Small intestine (tissue), 7 donors: ENCODE measurements around the gene NDUFS2. TPM values are rescaled to one million over a fixed set of nuclear protein-coding genes. Genes with fewer than 3 reads are reported as not detected.

Source experiments
- DNase-seq, 2 donors: peaks; one replicate each; pipeline versions ENCODE4 v3.0.0 to v3.0.0-alpha.2; 2013
- FAIRE-seq: peaks from 2 replicates; lab custom pipeline; 2012; peaks lifted over from hg19 to GRCh38; lab: Jason Lieb, UNC
- H3K27ac ChIP-seq, 3 donors: one replicate each; pipeline ENCODE4 v1.5.1; 2013; ENCODE audit warnings: low read length in 2 of 3, mild to moderate bottlenecking in 2 of 3, control low read depth in 1 of 3, inconsistent platforms in 1 of 3, low read depth in 1 of 3, moderate library complexity in 1 of 3
- H3K27me3 ChIP-seq, 3 donors: one replicate each; pipeline ENCODE4 v1.6.1; 2013; ENCODE audit warnings: low read length in 3 of 3, inconsistent platforms in 1 of 3; ENCODE audit not compliant: control insufficient read depth in 3 of 3, insufficient read depth in 3 of 3
- H3K36me3 ChIP-seq, 3 donors: one replicate each; pipeline ENCODE4 v1.6.1; 2013; ENCODE audit warnings: low read length in 3 of 3, inconsistent platforms in 1 of 3, low read depth in 1 of 3, mild to moderate bottlenecking in 1 of 3, moderate library complexity in 1 of 3; ENCODE audit not compliant: control insufficient read depth in 3 of 3, insufficient read depth in 2 of 3
- H3K4me1 ChIP-seq, 3 donors: one replicate each; pipeline ENCODE4 v1.6.1; 2013; ENCODE audit warnings: low read length in 2 of 3, inconsistent platforms in 1 of 3, low read depth in 1 of 3, mild to moderate bottlenecking in 1 of 3, moderate library complexity in 1 of 3; ENCODE audit not compliant: control insufficient read depth in 3 of 3, insufficient read depth in 2 of 3
- H3K4me3 ChIP-seq, 3 donors: one replicate each; pipeline ENCODE4 v1.5.1; 2013; ENCODE audit warnings: low read length in 3 of 3, control low read depth in 1 of 3, inconsistent platforms in 1 of 3, low read depth in 1 of 3, mild to moderate bottlenecking in 1 of 3, moderate library complexity in 1 of 3
- H3K9me3 ChIP-seq, 2 donors: one replicate each; pipeline ENCODE4 v1.6.1; 2013; ENCODE audit warnings: low read depth in 1 of 2, low read length in 1 of 2; ENCODE audit not compliant: control insufficient read depth in 2 of 2, insufficient read depth in 1 of 2
- WGBS, 3 donors: extraction: QIAGEN DNeasy Blood & Tissue Kit; methylation state at CpG; one replicate each; pipeline ENCODE4 v1.1.7; 2013; 5-methylcytosine and 5-hydroxymethylcytosine counted together
- polyA plus RNA-seq, 4 donors: library from polyadenylated mRNA; stranded (reverse) in 3 of 4; unstranded in 1 of 4; fragments of 200-250 nt in 3 of 4; fragments of 120-200 nt in 1 of 4; gene quantifications; one replicate each; pipeline versions ENCODE4 v1.2.1 to v1.2.3, GENCODE V29; 2013
- donor health status: healthy with polysubstance abuse.
- donor health status: control.
- donor health status: control.
- donor health status: Bipolar disorder and iron deficiency.
- donor health status: healthy.

Gene NDUFS2
- polyA plus RNA-seq, 4 donors = 113 to 170 (median 121) TPM

GRCh38 chr1:161259345-161259702 is 57.2 kb downstream of the NDUFS2 start:
- Histone ChIP-seq H3K4me3 (no peak overlapping the region), H3K27ac (no peak overlapping the region), H3K9me3 (peaks cover 0 to 14% of the 10 kb centered on the region in 2 donors), H3K36me3 (no peaks in the 10 kb centered on the region), H3K4me1 (peaks cover 0 to 19% (median 4%) of the 10 kb centered on the region in 3 donors), H3K27me3 (peaks cover 0 to 13% (median 9%) of the 10 kb centered on the region in 3 donors)
- DNase-seq = no peak
- WGBS, 3 donors = 46 to 57% (median 53%) methylated on average over 6 of the region's 6 CpGs
- FAIRE-seq = no peak

- Histone ChIP-seq H3K27me3 (peaks cover 0 to 13% (median 9%) of the 10 kb centered on the region in 3 donors), H3K27ac (no peak overlapping the region), H3K9me3 (peaks cover 0 to 14% of the 10 kb centered on the region in 2 donors), H3K4me1 (peaks cover 0 to 19% (median 4%) of the 10 kb centered on the region in 3 donors), H3K4me3 (no peak overlapping the region), H3K36me3 (no peaks in the 10 kb centered on the region)
- 64 to 79% (median 70%) methylated on average over 1 of the region's 1 CpG for WGBS, 3 donors
- no peak for DNase-seq
- no peak for FAIRE-seq
These were observed 57.6 kb downstream of the NDUFS2 start for GRCh38 chr1:161259765-161260164.

- FAIRE-seq (no peak), DNase-seq (peak; percentile 62 to 79)
- H3K27ac ChIP-seq = no peak overlapping the region
- H3K4me3 ChIP-seq = no peak overlapping the region
- peaks cover 0 to 14% of the 10 kb centered on the region in 2 donors for H3K9me3 ChIP-seq
- peaks cover 0 to 13% (median 9%) of the 10 kb centered on the region in 3 donors for H3K27me3 ChIP-seq
- peaks cover 0 to 19% (median 4%) of the 10 kb centered on the region in 3 donors for H3K4me1 ChIP-seq
- WGBS, 3 donors = 26 to 41% (median 37%) methylated on average over 9 of the region's 9 CpGs
- H3K36me3 ChIP-seq = no peaks in the 10 kb centered on the region
These were observed 58.5 kb downstream of the NDUFS2 start for GRCh38 chr1:161260376-161261260.

DNA sequence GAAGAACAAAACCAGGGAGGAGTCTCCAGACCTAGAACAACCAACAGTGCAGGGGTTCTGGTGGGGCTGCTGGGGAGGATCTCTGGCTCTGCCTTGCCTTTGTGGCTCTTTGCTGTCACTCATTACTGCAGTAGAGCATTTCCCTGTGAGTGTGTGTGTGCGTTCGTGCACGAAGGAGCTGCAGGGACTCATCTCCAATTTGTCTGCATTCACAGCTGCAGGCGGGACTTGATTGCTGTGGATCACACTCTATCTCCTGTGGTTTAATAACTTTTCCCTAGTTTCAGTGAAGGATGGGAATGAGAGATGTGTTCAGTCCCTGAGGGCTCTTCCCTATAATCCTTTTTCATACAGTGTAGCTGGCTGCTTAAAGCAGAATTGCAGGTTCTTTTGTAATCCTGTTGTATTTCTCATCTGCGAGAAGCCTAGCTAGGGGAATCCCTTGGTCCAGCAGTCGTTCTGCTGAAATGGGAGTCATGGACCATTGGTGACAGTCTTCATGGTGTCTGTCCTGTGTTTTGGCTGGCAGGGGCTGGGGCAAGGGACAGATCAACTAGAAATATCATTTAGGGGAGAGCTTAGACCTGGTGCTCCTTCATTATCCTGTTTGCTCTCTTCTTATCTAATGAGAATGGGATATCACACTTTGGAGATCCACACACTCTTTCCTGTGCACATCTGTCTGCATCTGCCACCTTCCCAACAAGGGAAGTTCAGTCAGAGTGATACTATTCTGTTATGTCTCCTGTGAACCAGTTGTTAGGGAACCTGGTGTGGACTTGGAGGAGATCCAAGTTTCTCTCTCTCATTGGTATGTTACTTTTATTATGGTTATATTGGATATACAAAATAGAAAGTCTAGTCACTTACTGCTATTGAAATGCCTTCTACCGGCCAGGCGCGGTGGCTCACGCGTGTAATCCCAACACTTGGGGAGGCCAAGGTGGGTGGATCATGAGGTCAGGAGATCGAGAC is 59.4 kb downstream of the NDUFS2 start:
- Histone ChIP-seq H3K4me1 (peaks cover 0 to 19% (median 4%) of the 10 kb centered on the region in 3 donors), H3K36me3 (no peaks in the 10 kb centered on the region), H3K4me3 (no peak overlapping the region), H3K9me3 (peaks cover 0 to 14% of the 10 kb centered on the region in 2 donors), H3K27ac (no peak overlapping the region), H3K27me3 (peaks cover 0 to 13% (median 9%) of the 10 kb centered on the region in 3 donors)
- whole genome bisulfite sequencing, 3 donors = 31 to 50% (median 44%) methylated on average over 12 of the region's 12 CpGs
- FAIRE-seq = no peak
- peak; percentile 21 to 57 for DNase-seq

Other genes with a start within 250 kb of the NDUFS2 start
- gene ITLN2, start 247.6 kb upstream of the NDUFS2 start, polyA plus RNA-seq = 100 to 1,000 TPM in 1 of 4 donors, 10 to 100 TPM in 2, 1 to 10 TPM in 1; 1.7 to 318 (median 62.0) TPM
- 100 to 1,000 TPM in 1 of 4 donors, 10 to 100 TPM in 3; 30.2 to 188 (median 55.7) TPM for gene F11R, start 181.2 kb upstream of the NDUFS2 start, polyA plus RNA-seq
- 100 to 1,000 TPM in 2 of 4 donors, 10 to 100 TPM in 2; 65.8 to 185 (median 97.8) TPM for gene TSTD1, start 163.4 kb upstream of the NDUFS2 start, polyA plus RNA-seq
- gene USF1, start 156.4 kb upstream of the NDUFS2 start, polyA plus RNA-seq = 100 to 1,000 TPM in 2 of 4 donors, 10 to 100 TPM in 2; 48.2 to 123 (median 84.8) TPM
- 1 to 10 TPM; 2.2 to 5.8 (median 5.2) TPM for gene ARHGAP30, start 132.5 kb upstream of the NDUFS2 start, polyA plus RNA-seq
- gene NECTIN4, start 112.8 kb upstream of the NDUFS2 start, polyA plus RNA-seq = 1 to 10 TPM in 1 of 4 donors, under 1 TPM in 2, not detected in 1; 0.22 to 1.0 (median 0.93) TPM
- 1 to 10 TPM; 1.8 to 5.8 (median 3.0) TPM for gene KLHDC9, start 104.0 kb upstream of the NDUFS2 start, polyA plus RNA-seq
- 100 to 1,000 TPM in 2 of 4 donors, 10 to 100 TPM in 2; 62.8 to 130 (median 106) TPM for gene PFDN2, start 84.3 kb upstream of the NDUFS2 start, polyA plus RNA-seq
- gene NIT1, start 84.3 kb upstream of the NDUFS2 start, polyA plus RNA-seq = 100 to 1,000 TPM in 1 of 4 donors, 10 to 100 TPM in 3; 51.3 to 131 (median 83.2) TPM
- gene DEDD, start 69.7 kb upstream of the NDUFS2 start, polyA plus RNA-seq = 10 to 100 TPM; 22.7 to 31.8 (median 24.6) TPM
- 100 to 1,000 TPM; 137 to 193 (median 167) TPM for gene UFC1, start 48.4 kb upstream of the NDUFS2 start, polyA plus RNA-seq
- gene USP21, start 42.9 kb upstream of the NDUFS2 start, polyA plus RNA-seq = 10 to 100 TPM; 15.4 to 30.8 (median 17.9) TPM
- 10 to 100 TPM; 12.6 to 51.9 (median 18.9) TPM for gene PPOX, start 35.9 kb upstream of the NDUFS2 start, polyA plus RNA-seq
- 10 to 100 TPM; 16.5 to 38.0 (median 29.7) TPM for gene B4GALT3, start 24.9 kb upstream of the NDUFS2 start, polyA plus RNA-seq
- 1 to 10 TPM in 2 of 4 donors, under 1 TPM in 2; under 0.01 to 7.9 (median 0.78) TPM for gene ADAMTS4, start 3.3 kb upstream of the NDUFS2 start, polyA plus RNA-seq
- gene FCER1G, start 12.9 kb downstream of the NDUFS2 start, polyA plus RNA-seq = 10 to 100 TPM; 11.6 to 79.8 (median 41.8) TPM
- gene APOA2, start 21.3 kb downstream of the NDUFS2 start, polyA plus RNA-seq = 10 to 100 TPM in 1 of 4 donors, 1 to 10 TPM in 1, under 1 TPM in 1, not detected in 1; 0.42 to 77.6 (median 3.2) TPM
- gene TOMM40L, start 23.7 kb downstream of the NDUFS2 start, polyA plus RNA-seq = 10 to 100 TPM; 12.4 to 32.9 (median 22.1) TPM
- gene NR1I3, start 35.8 kb downstream of the NDUFS2 start, polyA plus RNA-seq = 10 to 100 TPM in 1 of 4 donors, 1 to 10 TPM in 2, under 1 TPM in 1; 0.28 to 13.3 (median 6.4) TPM
- 1 to 10 TPM in 2 of 4 donors, not detected in 2; 2.0 to 2.9 TPM for gene PCP4L1, start 56.4 kb downstream of the NDUFS2 start, polyA plus RNA-seq
- gene MPZ, start 107.6 kb downstream of the NDUFS2 start, polyA plus RNA-seq = 1 to 10 TPM in 2 of 4 donors, under 1 TPM in 2; 0.27 to 4.0 (median 2.1) TPM
- gene SDHC, start 112.0 kb downstream of the NDUFS2 start, polyA plus RNA-seq = 100 to 1,000 TPM; 175 to 262 (median 211) TPM
- under 1 TPM in 1 of 4 donors, not detected in 3; 0.21 TPM for gene CFAP126, start 165.5 kb downstream of the NDUFS2 start, polyA plus RNA-seq